HFFc6 (cell line): ENCODE results near the gene BAD. TPM values are rescaled to one million over a fixed set of nuclear protein-coding genes. Genes with fewer than 3 reads are reported as not detected.

ENCODE experiments used
- DNase-seq: peaks from one replicate; pipeline ENCODE4 v3.0.0-alpha.2; 2018
- H3K27ac Mint-ChIP-seq: 2 replicates; pipeline ENCODE4 v1.8.0; 2020; ENCODE audit warnings: mild to moderate bottlenecking, mixed read lengths
- H3K27me3 Mint-ChIP-seq: 2 replicates; pipeline ENCODE4 v1.8.0; 2021; ENCODE audit warnings: mild to moderate bottlenecking, moderate library complexity, mixed read lengths; ENCODE audit not compliant: insufficient read depth
- H3K36me3 Mint-ChIP-seq: 2 replicates; pipeline ENCODE4 v1.8.0; 2021; ENCODE audit warnings: low read depth, mixed read lengths
- H3K4me1 Mint-ChIP-seq: 2 replicates; pipeline ENCODE4 v1.8.0; 2020; ENCODE audit warnings: low read depth, mixed read lengths
- H3K4me3 Mint-ChIP-seq: 2 replicates; pipeline ENCODE4 v1.8.0; 2020; ENCODE audit warnings: mild to moderate bottlenecking, moderate library complexity, mixed read lengths
- H3K9me3 Mint-ChIP-seq: 2 replicates; pipeline ENCODE4 v1.8.0; 2020; ENCODE audit warnings: mild to moderate bottlenecking, mixed read lengths
- total RNA-seq, 6 experiments: library from RNA; stranded (reverse); fragmentation: NEBNext Ultra II Directional; extraction: Animal tissue kit (Norgen Biotek cat#: 25700); gene quantifications; 2 replicates in 1 of 6; 3 replicates in 5 of 6; pipeline ENCODE4 v1.2.3, GENCODE V29; 2021
- TF ChIP-seq, protein P1 (sequence below): fragments of 200-600 bp; sonication (generic); IDR thresholded peaks from 2 replicates; pipeline ENCODE4 v1.5.0; 2021; ENCODE audit warnings: antibody characterized with exemption, mild to moderate bottlenecking

BAD gene
- total RNA-seq, 6 experiments from 2014 or later, result 65.9 to 75.0 (median 68.8) TPM

DNA sequence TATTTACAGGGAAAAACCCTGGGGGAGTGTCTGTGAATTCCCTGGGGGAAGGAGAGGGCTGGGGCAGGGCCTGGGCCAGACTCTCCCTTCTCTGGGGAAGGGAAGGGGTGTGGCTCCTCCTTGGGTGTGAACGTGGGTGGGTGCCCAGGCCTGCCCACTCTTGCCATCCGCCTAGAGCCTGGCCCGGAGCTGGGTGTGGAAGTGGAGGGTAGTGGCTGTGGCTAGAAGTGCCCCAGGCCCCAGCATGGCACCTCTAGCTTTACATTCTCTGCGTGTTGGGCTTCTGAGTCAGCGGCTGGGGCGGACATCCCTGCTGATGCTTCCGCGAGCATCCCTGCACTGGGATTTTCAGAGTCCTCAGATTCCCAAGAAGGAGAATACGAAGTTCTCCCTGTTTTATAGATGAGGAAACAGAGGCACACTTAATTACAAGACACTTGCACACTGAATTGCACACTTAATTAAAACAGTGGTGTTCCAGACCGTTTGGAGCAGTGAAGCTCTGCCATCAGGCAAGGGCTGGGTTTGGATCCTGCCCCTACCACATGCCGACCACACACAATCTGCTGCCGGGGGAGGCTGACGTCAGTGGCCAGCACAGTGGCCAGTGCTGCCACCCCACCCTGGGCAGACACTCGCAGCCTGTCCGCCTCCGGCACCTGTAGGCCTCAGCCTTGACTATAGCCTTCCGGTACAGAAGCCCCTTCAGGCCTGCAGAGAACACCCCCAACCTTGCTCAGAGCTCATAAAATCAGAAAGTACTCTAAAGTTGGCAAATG, 7.6 kb downstream of the BAD start:
- no peak overlapping the region for H3K27ac Mint-ChIP-seq
- H3K4me1 Mint-ChIP-seq, result peaks cover 13% of the 10 kb centered on the region; the same call in 1 of the 2 replicates
- no peak for DNase-seq
- peaks cover 3% of the 10 kb centered on the region for H3K27me3 Mint-ChIP-seq
- H3K9me3 Mint-ChIP-seq, result no peaks in the 10 kb centered on the region
- TF ChIP-seq, protein P1, sequence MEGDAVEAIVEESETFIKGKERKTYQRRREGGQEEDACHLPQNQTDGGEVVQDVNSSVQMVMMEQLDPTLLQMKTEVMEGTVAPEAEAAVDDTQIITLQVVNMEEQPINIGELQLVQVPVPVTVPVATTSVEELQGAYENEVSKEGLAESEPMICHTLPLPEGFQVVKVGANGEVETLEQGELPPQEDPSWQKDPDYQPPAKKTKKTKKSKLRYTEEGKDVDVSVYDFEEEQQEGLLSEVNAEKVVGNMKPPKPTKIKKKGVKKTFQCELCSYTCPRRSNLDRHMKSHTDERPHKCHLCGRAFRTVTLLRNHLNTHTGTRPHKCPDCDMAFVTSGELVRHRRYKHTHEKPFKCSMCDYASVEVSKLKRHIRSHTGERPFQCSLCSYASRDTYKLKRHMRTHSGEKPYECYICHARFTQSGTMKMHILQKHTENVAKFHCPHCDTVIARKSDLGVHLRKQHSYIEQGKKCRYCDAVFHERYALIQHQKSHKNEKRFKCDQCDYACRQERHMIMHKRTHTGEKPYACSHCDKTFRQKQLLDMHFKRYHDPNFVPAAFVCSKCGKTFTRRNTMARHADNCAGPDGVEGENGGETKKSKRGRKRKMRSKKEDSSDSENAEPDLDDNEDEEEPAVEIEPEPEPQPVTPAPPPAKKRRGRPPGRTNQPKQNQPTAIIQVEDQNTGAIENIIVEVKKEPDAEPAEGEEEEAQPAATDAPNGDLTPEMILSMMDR, result no peak
- H3K4me3 Mint-ChIP-seq, result no peak overlapping the region
- peaks cover 13% of the 10 kb centered on the region for H3K36me3 Mint-ChIP-seq

DNA sequence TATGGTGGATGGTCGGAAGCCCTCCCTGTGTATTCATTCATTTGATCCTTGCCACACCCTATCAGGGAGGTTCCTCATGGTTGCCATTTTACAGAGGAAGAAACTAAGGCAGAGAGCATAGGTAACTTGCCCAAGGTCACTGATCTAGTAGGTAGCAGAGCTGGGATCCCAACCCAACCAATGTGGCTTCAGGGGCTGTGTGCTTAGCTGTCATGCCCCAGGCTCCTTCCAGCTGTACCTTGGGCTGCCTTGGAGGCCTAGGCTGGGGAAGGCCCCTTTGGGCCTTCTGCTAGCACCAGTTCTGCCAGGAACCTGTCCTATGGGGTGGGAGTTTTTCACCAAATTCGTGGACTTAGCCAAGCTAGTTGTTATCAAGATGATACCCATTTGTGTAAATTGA, 8.6 kb downstream of the BAD start:
- no peak for DNase-seq
- no peak overlapping the region for H3K27ac Mint-ChIP-seq
- TF ChIP-seq, protein P1, result no peak

DNA sequence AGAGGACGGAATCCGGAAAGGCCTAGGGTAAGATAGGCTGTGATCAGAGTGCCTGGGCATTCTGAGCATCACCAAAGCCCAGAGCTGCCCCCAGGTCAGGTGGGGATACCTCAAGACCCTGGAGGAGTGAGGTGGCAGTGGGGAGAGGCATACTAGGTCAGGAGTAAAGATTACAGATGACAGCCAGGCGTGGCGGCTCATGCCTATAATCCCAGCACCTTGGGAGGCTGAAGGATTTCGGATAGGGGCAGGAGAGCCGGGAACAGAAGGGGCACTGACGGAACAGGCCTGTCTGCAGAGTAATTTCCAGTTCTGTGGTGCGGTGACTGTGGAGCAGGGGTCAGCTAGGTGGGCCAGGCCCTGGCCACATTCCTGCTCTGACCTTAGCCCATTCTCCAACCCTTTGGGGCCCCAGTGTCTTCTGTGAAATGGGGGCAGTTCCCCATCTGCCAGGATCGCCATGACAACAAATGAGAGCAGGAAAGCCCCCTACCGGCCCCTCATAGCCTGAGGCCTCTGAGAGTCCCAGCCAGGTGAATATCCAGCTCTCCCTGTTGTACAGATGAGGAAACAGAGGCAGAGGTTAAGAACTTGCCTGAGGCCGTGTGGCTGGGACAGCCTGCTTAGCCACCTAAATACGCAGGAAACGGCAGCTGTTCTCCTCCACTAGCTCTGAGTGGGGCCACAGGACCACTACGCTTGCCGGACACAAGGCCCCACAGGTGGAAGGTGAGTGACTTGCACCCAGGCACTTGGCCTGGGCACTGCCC, 9.2 kb downstream of the BAD start:
- DNase-seq, result no peak
- Mint-ChIP-seq H3K4me1 (peaks cover 13% of the 10 kb centered on the region), H3K27ac (no peak overlapping the region), H3K4me3 (no peak overlapping the region), H3K27me3 (peaks cover 2% of the 10 kb centered on the region), H3K36me3 (peaks cover 8% of the 10 kb centered on the region; the same call in 1 of the 2 replicates), H3K9me3 (no peaks in the 10 kb centered on the region)
- TF ChIP-seq, protein P1, result no peak

More for the DNA sequence above, 8.6 kb downstream of the BAD start:
- Mint-ChIP-seq H3K4me1 (peaks cover 9% of the 10 kb centered on the region; the same call in 1 of the 2 replicates), H3K36me3 (peaks cover 5% of the 10 kb centered on the region; the same call in 1 of the 2 replicates), H3K27me3 (no peaks in the 10 kb centered on the region; the same call in none of the 2 replicates), H3K4me3 (no peak overlapping the region), H3K9me3 (no peaks in the 10 kb centered on the region)

DNA sequence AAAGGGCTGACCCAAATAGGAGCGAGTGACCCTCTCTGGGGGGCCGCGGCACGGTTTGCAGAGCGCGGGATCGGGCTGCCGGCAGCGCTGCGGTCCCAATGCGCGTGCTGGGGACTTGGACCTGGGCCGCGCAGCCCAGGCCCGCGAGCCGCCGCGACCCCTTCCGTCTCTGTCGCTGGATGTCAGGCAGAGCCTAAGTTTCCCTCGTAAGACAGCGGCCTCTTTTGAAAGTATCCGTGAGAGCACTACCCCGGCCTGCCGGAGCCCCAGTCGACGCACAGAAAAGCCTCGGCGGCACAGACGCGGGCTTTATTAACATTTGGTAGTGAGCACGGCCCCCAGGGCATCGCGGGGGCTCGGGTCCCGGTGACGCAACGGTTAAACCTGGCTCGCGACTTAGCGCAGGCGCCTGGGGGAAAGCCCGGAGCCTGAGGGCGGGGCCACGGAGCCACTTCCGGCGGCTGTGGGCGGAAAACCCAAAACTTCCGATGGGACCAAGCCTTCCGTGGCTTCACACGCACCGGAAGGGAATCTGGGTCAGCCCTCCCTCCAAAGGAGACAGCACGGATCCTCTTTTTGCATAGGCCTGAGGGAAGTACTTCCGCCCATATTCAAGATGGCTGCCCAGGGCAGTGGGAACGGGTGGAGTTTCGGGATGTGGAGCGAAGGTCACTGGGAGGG, 14.8 kb downstream of the BAD start:
- no peaks in the 10 kb centered on the region for H3K9me3 Mint-ChIP-seq
- TF ChIP-seq, protein P1, result peak; percentile 42
- peaks cover 48% of the 10 kb centered on the region for H3K4me1 Mint-ChIP-seq
- peak; percentile 100 for DNase-seq
- H3K36me3 Mint-ChIP-seq, result peaks cover 19% of the 10 kb centered on the region; the same call in 1 of the 2 replicates
- peaks cover 14% of the 10 kb centered on the region for H3K27me3 Mint-ChIP-seq
- H3K4me3 Mint-ChIP-seq, result peak overlapping the region; percentile 96
- H3K27ac Mint-ChIP-seq, result peak overlapping the region; percentile 99

DNA sequence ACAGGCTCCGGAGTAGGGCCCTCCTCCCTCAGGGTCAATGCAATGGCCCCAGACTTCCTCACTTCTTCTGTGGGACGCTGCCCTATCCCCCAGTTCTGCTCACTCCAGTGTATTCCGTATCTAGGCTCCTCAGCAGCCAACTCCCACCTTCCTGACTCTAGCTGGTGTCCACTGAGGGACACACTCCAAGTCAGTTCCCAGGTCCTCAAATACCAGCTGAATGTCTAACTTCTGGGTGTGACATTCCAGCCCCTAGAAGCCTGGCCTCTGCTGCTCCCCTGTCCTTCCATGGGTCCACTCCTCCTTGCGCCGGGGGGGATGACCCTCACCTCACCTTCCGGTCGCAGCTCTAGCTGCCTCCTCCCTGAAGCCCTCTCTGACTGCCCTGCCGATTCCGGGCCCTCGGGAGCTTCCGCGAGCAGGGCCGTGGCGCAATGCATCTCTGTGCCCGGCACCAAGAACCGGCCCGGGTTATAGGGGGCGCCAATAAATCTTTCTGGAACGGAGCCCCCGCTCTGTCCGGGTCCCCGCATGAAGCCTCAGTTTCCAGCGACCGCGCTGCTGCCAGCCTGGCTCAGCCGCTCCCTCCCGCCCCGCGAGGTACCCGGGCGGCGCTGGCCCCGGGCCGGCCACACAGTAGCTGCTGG, 15.4 kb downstream of the BAD start:
- H3K27ac Mint-ChIP-seq, result peak overlapping the region; percentile 99

More for the DNA sequence above, 15.4 kb downstream of the BAD start:
- H3K4me3 Mint-ChIP-seq, result peak overlapping the region; percentile 96
- H3K4me1 Mint-ChIP-seq, result peaks cover 48% of the 10 kb centered on the region
- H3K9me3 Mint-ChIP-seq, result no peaks in the 10 kb centered on the region
- H3K36me3 Mint-ChIP-seq, result peaks cover 19% of the 10 kb centered on the region; the same call in 1 of the 2 replicates
- no peak for DNase-seq
- TF ChIP-seq, protein P1, result no peak; the same call in 1 of the 2 replicates
- H3K27me3 Mint-ChIP-seq, result peaks cover 14% of the 10 kb centered on the region
